ENCODE data around the gene IFI27.

GRCh38 chr14:94074534-94074933, 36.0 kb upstream of the IFI27 start:
- TF ChIP-seq CTCF (conservative IDR thresholded peaks at IDR 0.05; ENCODE audit: low read depth, low read length) (no peak), SMC3 (IDR thresholded peaks at IDR 0.05; ENCODE audit: low read depth, low read length) (no peak), ELK1 (IDR thresholded peaks at IDR 0.05; ENCODE audit: borderline replicate concordance, low read depth, low read length) (no peak), POLR2A (IDR thresholded peaks at IDR 0.05; ENCODE audit: low read depth, low read length) (no peak)

Data from IMR-90 (cell line).